HT-29 (cell line): ENCODE data around the gene LCN12. TPM values are rescaled to one million over a fixed set of nuclear protein-coding genes. Genes with fewer than 3 reads are reported as not detected.

Experiments used
- DNase-seq: peaks from one replicate; pipeline ENCODE4 v3.0.0-alpha.2; 2015; ENCODE audit warnings: low spot score
- total RNA-seq: library from RNA; depleted of rRNA; stranded (reverse); fragments of >200 nt; shearing (Covaris generic); gene quantifications from 2 replicates; pipeline ENCODE4 v1.2.3, GENCODE V29; 2014; rRNA removed

Gene LCN12
- total RNA-seq = 0.58 and 0.94 TPM in 2 replicates

- DNase-seq = no peak
Measured at GRCh38 chr9:136951541-136952320, at the start of gene LCN12. Gene LCN12 (plus strand): TSS chr9:136952273. CDS start chr9:136952328, 55 bp downstream.

- DNase-seq = no peak
Measured at GRCh38 chr9:136903041-136903554, 49.0 kb upstream of the LCN12 start.

- DNase-seq = no peak
Measured at GRCh38 chr9:136906266-136906665, 45.8 kb upstream of the LCN12 start.

GRCh38 chr9:136907011-136907914 is 44.8 kb upstream of the LCN12 start:
- DNase-seq = no peak

- DNase-seq = no peak
Measured at GRCh38 chr9:136910197-136910900, 41.7 kb upstream of the LCN12 start.

GRCh38 chr9:136910901-136911245 is 41.2 kb upstream of the LCN12 start:
- no peak for DNase-seq

GRCh38 chr9:136913701-136914438 is 38.2 kb upstream of the LCN12 start:
- DNase-seq = no peak

- DNase-seq = no peak
Measured at GRCh38 chr9:136915632-136916329, 36.3 kb upstream of the LCN12 start.

GRCh38 chr9:136916330-136917184 is 35.5 kb upstream of the LCN12 start:
- no peak for DNase-seq

- no peak for DNase-seq
Measured at GRCh38 chr9:136917902-136918301, 34.2 kb upstream of the LCN12 start.

- no peak for DNase-seq
Measured at GRCh38 chr9:136920069-136920468, 32.0 kb upstream of the LCN12 start.

GRCh38 chr9:136920734-136921231 is 31.3 kb upstream of the LCN12 start:
- DNase-seq = no peak

- no peak for DNase-seq
Measured at GRCh38 chr9:136921307-136921706, 30.8 kb upstream of the LCN12 start.

- DNase-seq = no peak
Measured at GRCh38 chr9:136921718-136922117, 30.4 kb upstream of the LCN12 start.

GRCh38 chr9:136922540-136922939 is 29.5 kb upstream of the LCN12 start:
- DNase-seq = no peak

GRCh38 chr9:136923881-136924280 is 28.2 kb upstream of the LCN12 start:
- DNase-seq = no peak

- no peak for DNase-seq
Measured at GRCh38 chr9:136925414-136926153, 26.5 kb upstream of the LCN12 start.

GRCh38 chr9:136926154-136926704 is 25.8 kb upstream of the LCN12 start:
- DNase-seq = no peak
